ENCODE measurements around the gene PHF3. TPM values are rescaled to one million over a fixed set of nuclear protein-coding genes. Genes with fewer than 3 reads are reported as not detected.

The PHF3 gene
- total RNA-seq, 1 experiment from 2014 or later: 40.0 TPM

DNA sequence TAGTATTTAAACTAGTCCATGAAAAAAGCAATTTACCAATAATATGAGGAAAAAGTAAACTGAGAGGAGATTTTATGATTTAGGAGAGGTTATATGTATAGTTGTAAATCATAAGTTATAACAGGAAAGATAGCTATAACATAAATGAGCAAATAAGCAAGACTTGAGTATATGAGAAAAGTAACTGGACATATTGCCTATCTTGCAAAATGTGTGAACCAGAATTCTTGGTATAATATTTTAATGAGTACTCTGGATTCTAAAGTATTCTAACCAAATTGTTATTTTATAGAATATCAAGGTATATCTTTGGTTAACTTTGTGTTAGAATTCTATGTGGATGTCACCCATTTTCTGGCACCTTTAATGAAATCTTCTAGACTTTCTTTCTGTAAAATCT is 124.6 kb downstream of the PHF3 start:
- Histone ChIP-seq H3K36me3 (ENCODE audit: control insufficient read depth, insufficient read depth, low read length) (no peaks in the 10 kb centered on the region), H3K4me1 (ENCODE audit: control insufficient read depth, insufficient read depth, low read length) (no peaks in the 10 kb centered on the region), H3K27me3 (ENCODE audit: control insufficient read depth, insufficient read depth, low read length) (peaks cover 2% of the 10 kb centered on the region; the same call in 1 of the 2 replicates), H3K4me3 (ENCODE audit: low read depth in 2 of 2, low read length in 2 of 2) (no peak overlapping the region), H3K9me3 (ENCODE audit: control insufficient read depth, insufficient read depth, low read depth, low read length) (no peaks in the 10 kb centered on the region), H3K27ac (ENCODE audit: low read length) (no peak overlapping the region)
- intact Hi-C loops (cut with micrococcal nuclease; ENCODE audit: unreplicated experiment) (loop anchor here (5.0 kb wide), 1 partner anchor 408 kb away; no protein-coding TSS in a partner anchor), in situ Hi-C loops (cut with HindIII; ENCODE audit: low pct_unique_long_range_greater_than_20kb, low sequenced_read_pairs) (no loop called here)
- TF ChIP-seq TCF7L2 (IDR thresholded peaks at IDR 0.05; ENCODE audit: low read depth, low read length) (no peak), SIN3A (IDR thresholded peaks at IDR 0.05; ENCODE audit: borderline replicate concordance, insufficient read depth, low read depth, low read length) (no peak), REST (IDR thresholded peaks at IDR 0.05; ENCODE audit: insufficient read depth in 1 of 2, low read depth in 2 of 2, low read length in 1 of 2) (no peak), POLR2AphosphoS5 (IDR thresholded peaks at IDR 0.05; ENCODE audit: low read depth, low read length) (no peak)
- TF ChIP-seq, protein P1, sequence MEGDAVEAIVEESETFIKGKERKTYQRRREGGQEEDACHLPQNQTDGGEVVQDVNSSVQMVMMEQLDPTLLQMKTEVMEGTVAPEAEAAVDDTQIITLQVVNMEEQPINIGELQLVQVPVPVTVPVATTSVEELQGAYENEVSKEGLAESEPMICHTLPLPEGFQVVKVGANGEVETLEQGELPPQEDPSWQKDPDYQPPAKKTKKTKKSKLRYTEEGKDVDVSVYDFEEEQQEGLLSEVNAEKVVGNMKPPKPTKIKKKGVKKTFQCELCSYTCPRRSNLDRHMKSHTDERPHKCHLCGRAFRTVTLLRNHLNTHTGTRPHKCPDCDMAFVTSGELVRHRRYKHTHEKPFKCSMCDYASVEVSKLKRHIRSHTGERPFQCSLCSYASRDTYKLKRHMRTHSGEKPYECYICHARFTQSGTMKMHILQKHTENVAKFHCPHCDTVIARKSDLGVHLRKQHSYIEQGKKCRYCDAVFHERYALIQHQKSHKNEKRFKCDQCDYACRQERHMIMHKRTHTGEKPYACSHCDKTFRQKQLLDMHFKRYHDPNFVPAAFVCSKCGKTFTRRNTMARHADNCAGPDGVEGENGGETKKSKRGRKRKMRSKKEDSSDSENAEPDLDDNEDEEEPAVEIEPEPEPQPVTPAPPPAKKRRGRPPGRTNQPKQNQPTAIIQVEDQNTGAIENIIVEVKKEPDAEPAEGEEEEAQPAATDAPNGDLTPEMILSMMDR (IDR thresholded peaks at IDR 0.05): no peak
- ATAC-seq: no peak
- no TSS peak for BruUV-seq (replicated peaks)
- ChIA-PET POLR2A (no interaction called here), CTCF (no interaction called here)
- DNase-seq (ENCODE audit: low read depth, low spot score): no peak

DNA sequence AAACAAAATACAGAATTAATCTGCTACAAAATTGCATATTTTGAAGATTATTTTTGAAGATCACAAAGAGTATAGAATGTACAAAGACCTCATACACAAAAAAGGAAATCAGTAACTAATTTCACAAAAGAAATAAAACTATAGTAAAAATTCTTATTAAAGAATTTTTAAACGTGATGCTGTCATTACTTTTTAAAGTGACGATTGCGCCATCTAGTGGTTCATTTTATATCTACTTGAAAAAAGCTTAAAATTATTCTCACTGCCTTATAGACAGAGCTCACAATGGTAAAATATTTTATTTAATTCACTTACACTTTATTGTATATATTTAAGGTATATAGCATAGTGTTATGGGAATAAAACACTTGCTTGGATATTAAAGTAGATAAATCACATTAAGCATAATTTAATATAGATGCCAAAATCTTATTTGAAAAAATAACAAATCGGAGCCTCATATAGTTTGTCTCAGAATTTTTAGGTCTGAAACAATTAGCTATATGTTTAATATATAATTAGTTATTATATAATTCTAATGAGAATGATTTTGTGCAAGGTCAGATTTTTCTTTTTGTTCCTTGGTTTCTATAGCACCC is 128.8 kb downstream of the PHF3 start:
- H3K4me3 ChIP-seq (ENCODE audit: low read depth in 2 of 2, low read length in 2 of 2): no peak overlapping the region
- H3K27ac ChIP-seq (ENCODE audit: low read length): no peak overlapping the region
- in situ Hi-C loops (cut with HindIII; ENCODE audit: low pct_unique_long_range_greater_than_20kb, low sequenced_read_pairs): no loop called here
- BruUV-seq (replicated peaks): no TSS peak
- H3K27me3 ChIP-seq (ENCODE audit: control insufficient read depth, insufficient read depth, low read length): peaks cover 2% of the 10 kb centered on the region; the same call in 1 of the 2 replicates
- intact Hi-C loops (cut with micrococcal nuclease; ENCODE audit: unreplicated experiment): loop anchor here (2.0 to 5.0 kb wide), 2 partner anchors 166 to 412 kb away; no protein-coding TSS in a partner anchor
- ChIA-PET CTCF (interaction anchor here (0.6 to 1.6 kb wide), 7 partner anchors 25 to 861 kb away, joined by 3 to 20 read pairs (median 5); no protein-coding TSS in a partner anchor), POLR2A (no interaction called here)
- no peaks in the 10 kb centered on the region for H3K36me3 ChIP-seq (ENCODE audit: control insufficient read depth, insufficient read depth, low read length)
- H3K9me3 ChIP-seq (ENCODE audit: control insufficient read depth, insufficient read depth, low read depth, low read length): no peaks in the 10 kb centered on the region
- H3K4me1 ChIP-seq (ENCODE audit: control insufficient read depth, insufficient read depth, low read length): no peaks in the 10 kb centered on the region
- DNase-seq (ENCODE audit: low read depth, low spot score): peak; percentile 10
- no peak for ATAC-seq
- TF ChIP-seq TCF7L2 (IDR thresholded peaks at IDR 0.05; ENCODE audit: low read depth, low read length) (no peak), SIN3A (IDR thresholded peaks at IDR 0.05; ENCODE audit: borderline replicate concordance, insufficient read depth, low read depth, low read length) (no peak), POLR2AphosphoS5 (IDR thresholded peaks at IDR 0.05; ENCODE audit: low read depth, low read length) (no peak), REST (IDR thresholded peaks at IDR 0.05; ENCODE audit: insufficient read depth in 1 of 2, low read depth in 2 of 2, low read length in 1 of 2) (no peak)
- TF ChIP-seq, protein P1 (IDR thresholded peaks at IDR 0.05): no peak; the same call in 1 of the 2 replicates
